ENCODE results near the gene ALOX12B. TPM values are rescaled to one million over a fixed set of nuclear protein-coding genes. Genes with fewer than 3 reads are reported as not detected.

The ALOX12B gene
- total and polyA plus RNA-seq, 2 donors (not counting 1 experiment from before 2014, with no cell fraction given): 0.57 to 0.69 TPM

DNA sequence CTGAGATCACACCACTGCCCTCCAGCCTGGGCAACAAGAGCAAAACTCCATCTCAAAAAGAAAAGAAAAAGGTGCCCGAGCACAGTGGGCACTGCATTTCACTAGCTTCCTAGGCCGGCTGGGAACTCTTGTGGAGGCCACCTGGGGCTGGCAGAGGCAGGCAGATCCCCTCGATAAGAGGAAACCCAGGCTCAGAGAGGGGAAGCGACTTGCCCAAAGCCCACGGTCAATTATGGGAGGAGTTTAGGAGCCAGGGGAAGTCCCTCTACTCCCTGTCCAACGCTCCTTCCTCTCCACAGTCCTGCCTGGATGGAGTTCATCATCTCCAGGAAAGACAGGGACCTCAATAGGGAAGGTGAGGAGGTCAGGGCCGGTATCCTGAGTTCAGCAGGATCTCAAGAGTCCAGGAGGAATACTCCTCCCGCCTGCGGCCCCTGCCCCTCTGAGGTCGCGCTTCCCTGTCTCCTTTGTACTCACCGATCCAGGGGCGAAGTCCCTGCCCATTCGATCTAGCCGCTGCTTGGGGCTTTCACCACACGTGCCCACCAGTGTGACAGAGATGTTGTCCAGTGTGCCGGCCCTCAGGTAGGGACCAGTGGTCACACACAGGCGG is 30.0 kb upstream of the ALOX12B start:
- Mint-ChIP-seq H3K9me3 (ENCODE audit: insufficient read depth) (no peaks in the 10 kb centered on the region), H3K4me1 (peaks cover 41% of the 10 kb centered on the region), H3K27ac (peak overlapping the region; percentile 37), H3K4me3 (peak overlapping the region; percentile 94), H3K27me3 (peaks cover 58% of the 10 kb centered on the region)
- Histone ChIP-seq H4K20me1 (ENCODE audit: control insufficient read depth, insufficient read depth, low read length, poor library complexity, severe bottlenecking) (peaks cover 6% of the 10 kb centered on the region), H3K79me2 (ENCODE audit: control insufficient read depth, insufficient read depth, low read length) (no peaks in the 10 kb centered on the region), H3K27ac (ENCODE audit: low read length in 2 of 2) (no peak overlapping the region), H3K9me3 (ENCODE audit: control extremely low read depth in 1 of 3, control insufficient read depth in 2 of 3, insufficient read depth in 1 of 3, low read length in 2 of 3) (peaks cover 0 to 7% (median 0%) of the 10 kb centered on the region in 3 donors), H3K4me1 (ENCODE audit: control insufficient read depth in 2 of 2, insufficient read depth in 2 of 2, low read length in 2 of 2) (peaks cover 38 to 46% of the 10 kb centered on the region in 2 donors), H3K36me3 (replicated peaks in 1 of 2; ENCODE audit: control extremely low read depth in 1 of 2, control insufficient read depth in 1 of 2, extremely low read depth in 1 of 2, insufficient read depth in 2 of 2, low read length in 1 of 2) (no peaks in the 10 kb centered on the region), H3K27me3 (replicated peaks in 1 of 4; ENCODE audit: control extremely low read depth in 1 of 4, control insufficient read depth in 3 of 4, insufficient read depth in 4 of 4, low read length in 3 of 4) (peaks cover 0 to 69% (median 48%) of the 10 kb centered on the region in 4 experiments), H3K4me3 (ENCODE audit: control extremely low read depth in 1 of 5, extremely low read depth in 1 of 5, insufficient read depth in 1 of 5, low read depth in 2 of 5, low read length in 4 of 5) (peak overlapping the region in 4 of 5 experiments; percentile 61 to 85 (median 68)), H3K9ac (ENCODE audit: low read length) (peak overlapping the region; percentile 72), H3K4me2 (replicated peaks; ENCODE audit: low read depth, low read length, poor library complexity, severe bottlenecking) (peak overlapping the region; percentile 91), H2AFZ (ENCODE audit: insufficient read depth, low read depth, low read length, poor library complexity, severe bottlenecking) (peak overlapping the region; percentile 77)
- ChIA-PET CTCF (interaction anchor here (0.6 to 20.5 kb wide), 10 partner anchors 16 to 183 kb away, joined by 3 to 360 read pairs (median 8); no protein-coding TSS in a partner anchor), POLR2A (interaction anchor here (0.6 kb wide), 1 partner anchor 197 kb away, joined by 3 read pairs; no protein-coding TSS in a partner anchor)
- intact Hi-C loops (cut with micrococcal nuclease): loop anchor here (5.0 kb wide), 1 partner anchor 55 kb away; no protein-coding TSS in a partner anchor
- 3% methylated on average over 15 of the region's 18 CpGs for WGBS (ENCODE audit: insufficient coverage)
- no peak for TF ChIP-seq EZH2 (IDR thresholded peaks at IDR 0.05; ENCODE audit: borderline replicate concordance, insufficient read depth, low read depth, low read length, poor library complexity, severe bottlenecking)
- TF ChIP-seq, protein P1, sequence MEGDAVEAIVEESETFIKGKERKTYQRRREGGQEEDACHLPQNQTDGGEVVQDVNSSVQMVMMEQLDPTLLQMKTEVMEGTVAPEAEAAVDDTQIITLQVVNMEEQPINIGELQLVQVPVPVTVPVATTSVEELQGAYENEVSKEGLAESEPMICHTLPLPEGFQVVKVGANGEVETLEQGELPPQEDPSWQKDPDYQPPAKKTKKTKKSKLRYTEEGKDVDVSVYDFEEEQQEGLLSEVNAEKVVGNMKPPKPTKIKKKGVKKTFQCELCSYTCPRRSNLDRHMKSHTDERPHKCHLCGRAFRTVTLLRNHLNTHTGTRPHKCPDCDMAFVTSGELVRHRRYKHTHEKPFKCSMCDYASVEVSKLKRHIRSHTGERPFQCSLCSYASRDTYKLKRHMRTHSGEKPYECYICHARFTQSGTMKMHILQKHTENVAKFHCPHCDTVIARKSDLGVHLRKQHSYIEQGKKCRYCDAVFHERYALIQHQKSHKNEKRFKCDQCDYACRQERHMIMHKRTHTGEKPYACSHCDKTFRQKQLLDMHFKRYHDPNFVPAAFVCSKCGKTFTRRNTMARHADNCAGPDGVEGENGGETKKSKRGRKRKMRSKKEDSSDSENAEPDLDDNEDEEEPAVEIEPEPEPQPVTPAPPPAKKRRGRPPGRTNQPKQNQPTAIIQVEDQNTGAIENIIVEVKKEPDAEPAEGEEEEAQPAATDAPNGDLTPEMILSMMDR (IDR thresholded peaks at IDR 0.05): no peak
- DNase-seq: peak; percentile 43
- ATAC-seq (ENCODE audit: low read depth): no peak

DNA sequence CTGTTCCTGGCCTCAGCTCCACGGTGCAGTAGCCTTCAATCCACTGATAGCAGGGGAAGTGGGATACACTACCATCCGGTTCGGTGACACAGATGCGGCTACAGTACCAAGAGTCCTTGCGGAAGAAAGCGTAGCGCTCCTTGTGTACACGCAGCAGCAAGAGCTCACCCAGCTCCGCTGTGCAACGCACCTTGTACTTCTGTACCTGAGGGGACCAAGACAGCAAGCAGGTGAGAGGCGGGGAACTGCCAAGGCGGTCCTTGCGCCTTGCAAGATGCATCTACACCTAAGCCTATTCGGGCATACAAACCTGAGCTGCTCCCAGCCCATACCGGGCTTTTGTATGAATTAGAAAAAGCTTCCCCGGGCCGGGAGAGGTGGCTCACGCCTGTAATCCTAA is 29.3 kb upstream of the ALOX12B start:
- WGBS (ENCODE audit: insufficient coverage): 61% methylated on average over 18 of the region's 18 CpGs
- peaks cover 31 to 39% of the 10 kb centered on the region in 2 donors for H3K4me1 ChIP-seq (ENCODE audit: control insufficient read depth in 2 of 2, insufficient read depth in 2 of 2, low read length in 2 of 2)
- intact Hi-C loops (cut with micrococcal nuclease): loop anchor here (5.0 kb wide), 1 partner anchor 56 kb away; no protein-coding TSS in a partner anchor
- no peak overlapping the region for H3K4me3 Mint-ChIP-seq
- peaks cover 58% of the 10 kb centered on the region for H3K27me3 Mint-ChIP-seq
- no peak overlapping the region for H3K27ac ChIP-seq (ENCODE audit: low read length in 2 of 2)
- no peak overlapping the region for H3K4me3 ChIP-seq (ENCODE audit: control extremely low read depth in 1 of 5, extremely low read depth in 1 of 5, insufficient read depth in 1 of 5, low read depth in 2 of 5, low read length in 4 of 5)
- peaks cover 0 to 7% (median 0%) of the 10 kb centered on the region in 3 donors for H3K9me3 ChIP-seq (ENCODE audit: control extremely low read depth in 1 of 3, control insufficient read depth in 2 of 3, insufficient read depth in 1 of 3, low read length in 2 of 3)
- H3K9ac ChIP-seq (ENCODE audit: low read length): no peak overlapping the region
- DNase-seq: no peak
- H3K79me2 ChIP-seq (ENCODE audit: control insufficient read depth, insufficient read depth, low read length): no peaks in the 10 kb centered on the region
- H3K4me2 ChIP-seq (replicated peaks; ENCODE audit: low read depth, low read length, poor library complexity, severe bottlenecking): no peak overlapping the region
- ATAC-seq (ENCODE audit: low read depth): no peak
- H4K20me1 ChIP-seq (ENCODE audit: control insufficient read depth, insufficient read depth, low read length, poor library complexity, severe bottlenecking): no peaks in the 10 kb centered on the region
- H3K4me1 Mint-ChIP-seq: peaks cover 37% of the 10 kb centered on the region
- H3K9me3 Mint-ChIP-seq (ENCODE audit: insufficient read depth): no peaks in the 10 kb centered on the region
- ChIA-PET POLR2A (no interaction called here), CTCF (interaction anchor here (0.8 to 20.5 kb wide), 10 partner anchors 10 to 184 kb away, joined by 3 to 360 read pairs (median 6); no protein-coding TSS in a partner anchor)
- H3K36me3 ChIP-seq (replicated peaks in 1 of 2; ENCODE audit: control extremely low read depth in 1 of 2, control insufficient read depth in 1 of 2, extremely low read depth in 1 of 2, insufficient read depth in 2 of 2, low read length in 1 of 2): no peaks in the 10 kb centered on the region
- H3K27ac Mint-ChIP-seq: peak overlapping the region; percentile 32
- peaks cover 0 to 69% (median 48%) of the 10 kb centered on the region in 4 experiments for H3K27me3 ChIP-seq (replicated peaks in 1 of 4; ENCODE audit: control extremely low read depth in 1 of 4, control insufficient read depth in 3 of 4, insufficient read depth in 4 of 4, low read length in 3 of 4)
- TF ChIP-seq, protein P1 (IDR thresholded peaks at IDR 0.05): no peak
- TF ChIP-seq EZH2 (IDR thresholded peaks at IDR 0.05; ENCODE audit: borderline replicate concordance, insufficient read depth, low read depth, low read length, poor library complexity, severe bottlenecking): no peak
- H2AFZ ChIP-seq (ENCODE audit: insufficient read depth, low read depth, low read length, poor library complexity, severe bottlenecking): no peak overlapping the region

Data from B cell (primary cell).